WI38 (cell line): ENCODE results near the gene SYNCRIP.
A peak's percentile ranks its signal among the peaks of the same experiment; 100 is the strongest.
"Not testable (repeated sequence)": the region's sequence is repeated elsewhere in the genome, so short reads cannot be mapped to it uniquely, and the experiment has no call there.

Source experiments
- H3K4me3 ChIP-seq: 2 replicates; pipeline ENCODE4 v1.5.1; 2011; ENCODE audit warnings: low read depth, mild to moderate bottlenecking, control low read depth, low read length
- TF ChIP-seq, protein P1 (sequence below): IDR thresholded peaks from 2 replicates; pipeline ENCODE4 v1.5.1; 2012; ENCODE audit warnings: low read depth, mild to moderate bottlenecking, control low read depth, low read length

The SYNCRIP gene

DNA sequence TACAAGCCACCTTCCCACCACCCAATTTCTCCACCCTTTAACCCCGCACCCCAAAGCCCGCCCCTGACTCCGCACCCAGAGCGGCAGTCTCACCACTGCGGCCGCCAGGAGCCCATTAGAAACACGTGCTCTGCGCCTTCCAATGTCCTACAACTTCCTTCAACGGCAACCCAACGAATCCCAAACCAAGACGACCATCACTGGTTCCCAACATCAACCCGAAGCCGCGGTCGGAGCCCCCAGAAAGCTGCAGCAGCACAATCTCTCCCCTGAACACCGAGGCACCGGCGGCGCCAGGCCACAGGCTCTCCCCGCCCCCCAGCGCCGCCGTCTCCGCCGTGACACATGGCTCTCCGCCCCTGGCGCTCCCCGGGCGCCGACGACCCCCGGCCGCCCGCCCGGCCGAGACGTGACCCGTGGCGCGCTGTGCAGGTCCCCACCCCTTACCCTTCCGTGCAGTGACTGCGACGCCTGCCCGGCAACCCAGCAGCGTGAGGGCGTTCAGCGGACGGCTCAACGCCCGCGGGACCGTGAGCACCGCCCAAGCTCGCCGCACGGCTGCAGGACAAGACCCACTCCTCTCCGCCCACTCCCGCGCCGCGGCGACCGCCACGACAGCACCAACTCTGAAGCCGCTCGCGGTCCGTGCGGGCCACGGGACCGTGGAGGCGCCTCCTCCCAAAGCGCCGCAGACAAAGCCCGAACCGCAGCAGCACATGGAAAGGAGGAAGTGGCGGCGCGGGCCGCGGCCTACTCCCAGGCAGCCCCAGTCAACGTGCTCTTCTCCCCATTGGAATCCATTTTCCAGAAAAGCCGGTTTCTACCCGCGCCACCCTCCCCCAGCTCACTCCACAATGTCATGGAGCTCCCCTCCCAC is 551 bp downstream of the SYNCRIP start:
- TF ChIP-seq, protein P1, sequence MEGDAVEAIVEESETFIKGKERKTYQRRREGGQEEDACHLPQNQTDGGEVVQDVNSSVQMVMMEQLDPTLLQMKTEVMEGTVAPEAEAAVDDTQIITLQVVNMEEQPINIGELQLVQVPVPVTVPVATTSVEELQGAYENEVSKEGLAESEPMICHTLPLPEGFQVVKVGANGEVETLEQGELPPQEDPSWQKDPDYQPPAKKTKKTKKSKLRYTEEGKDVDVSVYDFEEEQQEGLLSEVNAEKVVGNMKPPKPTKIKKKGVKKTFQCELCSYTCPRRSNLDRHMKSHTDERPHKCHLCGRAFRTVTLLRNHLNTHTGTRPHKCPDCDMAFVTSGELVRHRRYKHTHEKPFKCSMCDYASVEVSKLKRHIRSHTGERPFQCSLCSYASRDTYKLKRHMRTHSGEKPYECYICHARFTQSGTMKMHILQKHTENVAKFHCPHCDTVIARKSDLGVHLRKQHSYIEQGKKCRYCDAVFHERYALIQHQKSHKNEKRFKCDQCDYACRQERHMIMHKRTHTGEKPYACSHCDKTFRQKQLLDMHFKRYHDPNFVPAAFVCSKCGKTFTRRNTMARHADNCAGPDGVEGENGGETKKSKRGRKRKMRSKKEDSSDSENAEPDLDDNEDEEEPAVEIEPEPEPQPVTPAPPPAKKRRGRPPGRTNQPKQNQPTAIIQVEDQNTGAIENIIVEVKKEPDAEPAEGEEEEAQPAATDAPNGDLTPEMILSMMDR = no peak
- peak overlapping the region; percentile 99 for H3K4me3 ChIP-seq

DNA sequence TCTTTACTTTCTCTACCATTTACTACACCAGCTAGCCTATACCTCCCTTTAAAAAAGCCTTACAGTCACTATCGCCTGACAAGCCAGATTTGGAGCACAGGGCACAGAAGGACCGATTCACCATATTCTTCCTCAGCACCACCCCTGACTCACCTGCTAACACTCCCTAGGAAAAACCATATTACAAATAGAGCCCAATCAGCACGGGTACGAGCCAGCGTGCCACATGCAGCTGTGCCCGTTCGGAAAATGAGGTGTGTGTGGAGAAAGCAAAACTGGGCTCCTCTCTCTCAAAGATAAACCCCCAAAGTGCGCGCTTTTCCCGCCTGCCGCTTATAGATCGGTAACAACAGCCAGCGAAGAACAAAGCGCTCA is 1.2 kb downstream of the SYNCRIP start:
- H3K4me3 ChIP-seq = peak overlapping the region; percentile 99
- TF ChIP-seq, protein P1 = no peak

GRCh38 chr6:85640821-85641220 is 1.9 kb downstream of the SYNCRIP start:
- TF ChIP-seq, protein P1 = no peak
- H3K4me3 ChIP-seq = peak overlapping the region; percentile 99

DNA sequence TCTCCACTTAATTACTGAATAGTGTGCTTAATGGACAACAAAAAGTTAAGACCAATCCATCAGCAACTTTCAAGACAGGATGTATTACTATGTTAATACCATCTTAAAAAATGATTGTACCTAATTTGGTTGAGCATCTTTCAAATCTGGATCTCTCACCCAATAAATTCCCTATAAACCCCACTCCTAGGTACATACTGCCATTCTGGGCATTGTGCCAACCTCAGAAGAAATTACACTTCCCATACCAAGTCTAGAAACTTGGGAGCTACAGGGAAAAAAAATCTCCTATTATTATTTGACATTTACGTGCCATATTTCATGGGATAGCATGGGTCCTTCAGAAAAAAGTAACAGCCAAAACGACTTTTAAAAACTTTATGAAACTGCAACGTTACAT is 5.1 kb downstream of the SYNCRIP start:
- no peak overlapping the region for H3K4me3 ChIP-seq
- TF ChIP-seq, protein P1 = no peak

- TF ChIP-seq, protein P1 = no peak
These were observed 10.3 kb downstream of the SYNCRIP start for GRCh38 chr6:85632164-85632942.

GRCh38 chr6:85631117-85631516 is 11.6 kb downstream of the SYNCRIP start:
- not testable (repeated sequence) for H3K4me3 ChIP-seq

More at GRCh38 chr6:85632164-85632942, 10.3 kb downstream of the SYNCRIP start:
- no peak overlapping the region for H3K4me3 ChIP-seq

DNA sequence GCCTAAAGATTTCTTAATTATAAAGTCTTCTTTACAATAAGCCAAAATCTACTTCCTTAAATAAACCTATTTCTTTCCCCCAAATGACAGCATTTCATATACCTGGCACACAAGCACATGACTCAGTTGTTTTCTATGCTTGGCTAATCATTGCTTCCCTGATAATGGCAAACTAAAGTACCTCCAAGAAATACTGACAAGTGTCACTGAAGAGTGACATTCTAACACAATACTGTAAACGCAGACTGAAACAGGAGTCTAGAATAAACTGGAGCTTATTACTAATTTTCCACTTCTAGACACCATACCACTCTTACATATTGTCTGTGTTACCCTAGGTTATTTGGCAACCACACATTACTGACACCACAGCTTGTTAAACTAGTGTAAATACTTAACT is 14.3 kb downstream of the SYNCRIP start:
- TF ChIP-seq, protein P1 = no peak
- H3K4me3 ChIP-seq = no peak overlapping the region
